HG03432 (cell line): ENCODE results near the gene LCN12.

Experiments
- ATAC-seq: cut with Tn5 transposase; IDR thresholded peaks from one replicate; pipeline ENCODE4 v1.9.1; 2021; ENCODE audit warnings: mild to moderate bottlenecking, moderate library complexity; ENCODE audit not compliant: unreplicated experiment

The LCN12 gene

GRCh38 chr9:136926749-136927148 lies 25.3 kb upstream of the LCN12 start:
- no peak for ATAC-seq

- ATAC-seq = no peak
Observed at GRCh38 chr9:136927343-136928271, 24.5 kb upstream of the LCN12 start.

GRCh38 chr9:136928591-136928990 lies 23.5 kb upstream of the LCN12 start:
- ATAC-seq = no peak

GRCh38 chr9:136930014-136930413 lies 22.1 kb upstream of the LCN12 start:
- no peak for ATAC-seq

- ATAC-seq = no peak
Observed at GRCh38 chr9:136931611-136932130, 20.4 kb upstream of the LCN12 start.

GRCh38 chr9:136934277-136934676 lies 17.8 kb upstream of the LCN12 start:
- ATAC-seq = no peak

- no peak for ATAC-seq
Observed at GRCh38 chr9:136935651-136936050, 16.4 kb upstream of the LCN12 start.

- no peak for ATAC-seq
Observed at GRCh38 chr9:136936645-136937170, 15.4 kb upstream of the LCN12 start.

GRCh38 chr9:136937186-136938001 lies 14.7 kb upstream of the LCN12 start:
- no peak for ATAC-seq

GRCh38 chr9:136939431-136939995 lies 12.6 kb upstream of the LCN12 start:
- ATAC-seq = no peak

GRCh38 chr9:136939996-136940525 lies 12.0 kb upstream of the LCN12 start:
- ATAC-seq = no peak

- ATAC-seq = no peak
Observed at GRCh38 chr9:136940526-136941230, 11.4 kb upstream of the LCN12 start.

GRCh38 chr9:136941231-136942111 lies 10.6 kb upstream of the LCN12 start:
- no peak for ATAC-seq

GRCh38 chr9:136942112-136942880 lies 9.8 kb upstream of the LCN12 start:
- no peak for ATAC-seq

GRCh38 chr9:136942881-136943230 lies 9.2 kb upstream of the LCN12 start:
- ATAC-seq = no peak

GRCh38 chr9:136943291-136944211 lies 8.5 kb upstream of the LCN12 start:
- ATAC-seq = peak; percentile 3

- peak; percentile 39 for ATAC-seq
Observed at GRCh38 chr9:136944212-136944518, 7.9 kb upstream of the LCN12 start.
